ENCODE results near the gene ZNG1A.
"Not testable (repeated sequence)": the region's sequence is repeated elsewhere in the genome, so short reads cannot be mapped to it uniquely, and the experiment has no call there.

The ZNG1A gene

DNA sequence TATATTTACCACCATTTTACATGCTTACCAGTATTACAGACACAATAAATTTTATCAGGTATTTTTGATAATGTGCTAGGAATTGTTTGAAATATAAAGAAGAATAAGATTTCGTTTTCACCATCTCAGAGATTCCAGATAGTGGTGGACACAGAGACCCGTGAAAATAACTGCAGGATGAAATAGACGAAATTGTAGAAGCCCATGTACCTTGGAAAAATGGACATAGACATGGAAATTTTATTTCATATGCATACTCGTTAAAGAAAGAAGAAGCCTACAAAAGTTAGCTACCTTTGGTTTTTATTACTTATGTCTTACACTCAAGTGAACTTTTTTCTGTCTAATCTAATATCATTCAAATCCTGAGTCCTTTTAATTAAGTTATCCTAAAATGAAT, 68.2 kb downstream of the ZNG1A start:
- not testable (repeated sequence) for H3K4me3 ChIP-seq (ENCODE audit: low read depth, low read length); H3K18ac ChIP-seq (ENCODE audit: low read length); H3K4me2 ChIP-seq (ENCODE audit: low read length); H2BK120ac ChIP-seq (ENCODE audit: insufficient read depth, low read length, poor library complexity); H4K91ac ChIP-seq (ENCODE audit: low read depth, low read length); H3K14ac ChIP-seq (ENCODE audit: low read length); H3K36me3 ChIP-seq (ENCODE audit: control insufficient read depth in 1 of 2, insufficient read depth in 2 of 2, low read length in 2 of 2); H3K27ac ChIP-seq (ENCODE audit: low read depth, low read length); H4K8ac ChIP-seq (ENCODE audit: low read depth, low read length); H4K12ac ChIP-seq (ENCODE audit: low read depth, low read length); H3K4ac ChIP-seq (ENCODE audit: low read depth, low read length); H3K9me3 ChIP-seq (ENCODE audit: insufficient read depth, low read depth, low read length); H3K23ac ChIP-seq (ENCODE audit: low read length); H2BK12ac ChIP-seq (ENCODE audit: low read length); H2AK5ac ChIP-seq (ENCODE audit: low read length); H2AFZ ChIP-seq (ENCODE audit: insufficient read depth, low read length, poor library complexity); H3K9ac ChIP-seq (ENCODE audit: low read length); H3K4me1 ChIP-seq (ENCODE audit: control insufficient read depth in 1 of 2, insufficient read depth in 2 of 2, low read length in 2 of 2); H3K79me2 ChIP-seq (ENCODE audit: control insufficient read depth, insufficient read depth, low read length, poor library complexity); DNase-seq; H2BK5ac ChIP-seq (ENCODE audit: low read depth, low read length, poor library complexity); H3K79me1 ChIP-seq (ENCODE audit: low read length)
- no CpG with 5 or more reads among the region's 4 CpGs for WGBS (ENCODE audit: extremely low coverage, insufficient coverage, insufficient read length)
- peaks cover 27% of the 10 kb centered on the region for H3K27me3 ChIP-seq (ENCODE audit: insufficient read depth, low read length)

DNA sequence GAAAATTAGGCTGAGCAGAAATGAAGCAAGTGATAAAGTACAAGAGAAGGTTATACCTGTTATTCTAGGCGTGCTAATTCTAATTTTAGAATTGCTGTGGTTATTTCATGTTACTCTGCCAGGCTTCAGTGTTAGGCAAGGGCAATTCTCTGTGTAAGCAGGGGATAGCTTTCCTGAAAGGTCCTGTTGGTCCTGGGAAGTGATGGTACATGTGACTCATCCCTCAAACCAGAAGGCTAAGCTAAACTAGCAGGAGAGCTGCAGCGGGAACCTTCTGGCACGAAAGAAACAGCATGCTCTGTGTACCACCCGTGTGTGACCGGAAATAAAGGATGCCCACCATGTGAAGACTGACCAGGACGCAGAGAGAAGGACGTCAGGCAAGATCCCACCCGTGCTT, 69.3 kb downstream of the ZNG1A start:
- H4K12ac ChIP-seq (ENCODE audit: low read depth, low read length); H3K23ac ChIP-seq (ENCODE audit: low read length); H2BK5ac ChIP-seq (ENCODE audit: low read depth, low read length, poor library complexity); H4K8ac ChIP-seq (ENCODE audit: low read depth, low read length); H3K36me3 ChIP-seq (ENCODE audit: control insufficient read depth in 1 of 2, insufficient read depth in 2 of 2, low read length in 2 of 2); H3K4me1 ChIP-seq (ENCODE audit: control insufficient read depth in 1 of 2, insufficient read depth in 2 of 2, low read length in 2 of 2); H3K4me2 ChIP-seq (ENCODE audit: low read length); H2AFZ ChIP-seq (ENCODE audit: insufficient read depth, low read length, poor library complexity); H3K4me3 ChIP-seq (ENCODE audit: low read depth, low read length); H2BK12ac ChIP-seq (ENCODE audit: low read length); H3K79me1 ChIP-seq (ENCODE audit: low read length); DNase-seq; H4K91ac ChIP-seq (ENCODE audit: low read depth, low read length); H2AK5ac ChIP-seq (ENCODE audit: low read length); H3K14ac ChIP-seq (ENCODE audit: low read length); H3K18ac ChIP-seq (ENCODE audit: low read length); H2BK120ac ChIP-seq (ENCODE audit: insufficient read depth, low read length, poor library complexity); H3K4ac ChIP-seq (ENCODE audit: low read depth, low read length); H3K79me2 ChIP-seq (ENCODE audit: control insufficient read depth, insufficient read depth, low read length, poor library complexity); H3K9ac ChIP-seq (ENCODE audit: low read length); H3K27ac ChIP-seq (ENCODE audit: low read depth, low read length); H3K9me3 ChIP-seq (ENCODE audit: insufficient read depth, low read depth, low read length): not testable (repeated sequence)
- no CpG with 5 or more reads among the region's 8 CpGs for WGBS (ENCODE audit: extremely low coverage, insufficient coverage, insufficient read length)
- H3K27me3 ChIP-seq (ENCODE audit: insufficient read depth, low read length) = peaks cover 20% of the 10 kb centered on the region

DNA sequence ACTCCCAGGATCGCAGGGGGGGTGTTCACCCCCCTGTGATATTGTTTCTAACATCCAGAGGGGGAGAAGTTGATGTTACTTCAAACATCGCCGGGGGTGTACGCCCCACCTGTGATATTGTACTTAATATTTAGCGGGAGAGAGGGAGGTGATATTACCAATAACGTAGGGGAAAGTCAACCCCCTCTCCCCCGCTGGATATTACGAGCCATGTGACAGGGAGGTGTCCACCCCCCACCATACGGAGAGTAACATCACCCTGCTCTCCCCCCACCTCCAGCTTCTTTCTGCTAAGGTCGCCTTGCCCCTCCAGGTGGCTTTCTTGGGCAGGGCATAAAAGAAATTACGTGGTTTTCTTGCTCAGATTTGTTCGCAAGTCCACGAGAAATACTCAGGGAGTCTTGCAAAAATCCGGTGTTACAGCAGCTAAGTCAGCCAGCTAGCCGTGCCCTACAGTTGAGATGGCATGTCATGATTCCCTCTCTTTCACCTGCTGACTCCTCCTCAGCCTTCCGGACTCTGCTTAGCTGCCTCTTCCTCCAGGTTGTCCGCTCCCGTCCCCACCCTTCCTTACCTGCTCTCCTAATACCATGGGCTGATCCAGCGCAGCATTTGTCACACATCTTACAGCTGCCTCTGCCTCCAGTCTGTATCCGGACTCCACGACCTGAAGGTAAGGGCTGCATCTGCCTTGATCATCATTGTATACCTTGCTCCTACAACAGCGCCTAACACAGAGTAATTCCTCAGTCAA, 69.9 kb downstream of the ZNG1A start:
- H3K4ac ChIP-seq (ENCODE audit: low read depth, low read length); DNase-seq; H2BK120ac ChIP-seq (ENCODE audit: insufficient read depth, low read length, poor library complexity); H2BK12ac ChIP-seq (ENCODE audit: low read length); H3K4me2 ChIP-seq (ENCODE audit: low read length); H4K8ac ChIP-seq (ENCODE audit: low read depth, low read length); H3K14ac ChIP-seq (ENCODE audit: low read length); H2AK5ac ChIP-seq (ENCODE audit: low read length); H2AFZ ChIP-seq (ENCODE audit: insufficient read depth, low read length, poor library complexity); H3K36me3 ChIP-seq (ENCODE audit: control insufficient read depth in 1 of 2, insufficient read depth in 2 of 2, low read length in 2 of 2); H3K9ac ChIP-seq (ENCODE audit: low read length); H2BK5ac ChIP-seq (ENCODE audit: low read depth, low read length, poor library complexity); H3K23ac ChIP-seq (ENCODE audit: low read length); H3K4me1 ChIP-seq (ENCODE audit: control insufficient read depth in 1 of 2, insufficient read depth in 2 of 2, low read length in 2 of 2); H3K79me2 ChIP-seq (ENCODE audit: control insufficient read depth, insufficient read depth, low read length, poor library complexity); H3K9me3 ChIP-seq (ENCODE audit: insufficient read depth, low read depth, low read length); H3K18ac ChIP-seq (ENCODE audit: low read length); H4K91ac ChIP-seq (ENCODE audit: low read depth, low read length); H3K27ac ChIP-seq (ENCODE audit: low read depth, low read length); H3K4me3 ChIP-seq (ENCODE audit: low read depth, low read length); H4K12ac ChIP-seq (ENCODE audit: low read depth, low read length); H3K79me1 ChIP-seq (ENCODE audit: low read length): not testable (repeated sequence)
- peaks cover 14% of the 10 kb centered on the region for H3K27me3 ChIP-seq (ENCODE audit: insufficient read depth, low read length)
- WGBS (ENCODE audit: extremely low coverage, insufficient coverage, insufficient read length) = no CpG with 5 or more reads among the region's 22 CpGs

DNA sequence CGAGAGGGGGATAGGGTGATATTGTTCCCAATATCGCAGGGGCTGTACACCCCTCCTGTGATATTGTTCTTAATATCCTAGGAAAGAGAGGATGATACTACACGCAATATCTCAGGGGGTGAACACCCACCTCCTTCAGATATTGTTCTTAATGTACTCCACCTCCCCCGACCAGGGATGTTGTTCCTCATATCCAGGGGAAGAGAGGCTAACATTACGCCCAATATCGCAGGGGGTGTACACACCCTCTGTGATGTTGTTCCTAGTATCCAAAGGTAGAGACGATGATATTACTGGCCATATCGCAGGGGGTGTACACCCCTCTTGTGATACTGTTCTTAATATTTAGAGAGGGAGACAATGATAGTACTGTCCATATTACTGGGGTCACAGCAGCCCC, 72.9 kb downstream of the ZNG1A start:
- not testable (repeated sequence) for H2BK12ac ChIP-seq (ENCODE audit: low read length); H4K12ac ChIP-seq (ENCODE audit: low read depth, low read length); H3K36me3 ChIP-seq (ENCODE audit: control insufficient read depth in 1 of 2, insufficient read depth in 2 of 2, low read length in 2 of 2); H3K14ac ChIP-seq (ENCODE audit: low read length); H3K18ac ChIP-seq (ENCODE audit: low read length); H2AFZ ChIP-seq (ENCODE audit: insufficient read depth, low read length, poor library complexity); H2BK120ac ChIP-seq (ENCODE audit: insufficient read depth, low read length, poor library complexity); H4K8ac ChIP-seq (ENCODE audit: low read depth, low read length); H4K91ac ChIP-seq (ENCODE audit: low read depth, low read length); H3K27me3 ChIP-seq (ENCODE audit: insufficient read depth, low read length); H3K9me3 ChIP-seq (ENCODE audit: insufficient read depth, low read depth, low read length); H3K4me3 ChIP-seq (ENCODE audit: low read depth, low read length); H3K4me2 ChIP-seq (ENCODE audit: low read length); H3K27ac ChIP-seq (ENCODE audit: low read depth, low read length); H3K23ac ChIP-seq (ENCODE audit: low read length); H2AK5ac ChIP-seq (ENCODE audit: low read length); DNase-seq; H3K4ac ChIP-seq (ENCODE audit: low read depth, low read length); H3K79me1 ChIP-seq (ENCODE audit: low read length); H3K4me1 ChIP-seq (ENCODE audit: control insufficient read depth in 1 of 2, insufficient read depth in 2 of 2, low read length in 2 of 2); H3K79me2 ChIP-seq (ENCODE audit: control insufficient read depth, insufficient read depth, low read length, poor library complexity); H2BK5ac ChIP-seq (ENCODE audit: low read depth, low read length, poor library complexity); H3K9ac ChIP-seq (ENCODE audit: low read length)
- whole genome bisulfite sequencing (ENCODE audit: extremely low coverage, insufficient coverage, insufficient read length) = no CpG with 5 or more reads among the region's 8 CpGs
